ENCODE results near the gene TBC1D19.
"Not testable (repeated sequence)": the region's sequence is repeated elsewhere in the genome, so short reads cannot be mapped to it uniquely, and the experiment has no call there.

TBC1D19 gene

GRCh38 chr4:26596843-26597242 lies 13.0 kb downstream of the TBC1D19 start:
- DNase-seq (ENCODE audit: low read depth, low spot score) = no peak

DNA sequence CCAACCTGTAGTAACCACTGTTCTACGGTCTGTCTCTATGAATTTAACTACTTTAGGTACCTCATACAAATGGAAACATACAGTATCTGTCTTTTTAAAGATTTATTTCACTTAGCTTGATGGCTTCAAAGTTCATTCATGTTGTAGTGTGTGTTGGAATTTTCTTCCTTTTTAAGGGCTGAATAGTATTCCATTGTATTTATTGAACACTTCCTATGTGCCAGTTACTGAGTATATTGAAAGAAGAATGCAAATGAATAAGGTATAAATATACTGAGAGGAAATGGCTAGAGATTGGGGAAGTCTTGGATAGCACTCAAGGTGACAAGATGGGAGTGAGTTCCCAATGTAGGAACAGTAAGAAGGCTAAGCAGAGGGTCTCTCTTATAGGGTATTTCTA lies 17.3 kb downstream of the TBC1D19 start:
- no peak for DNase-seq (ENCODE audit: low read depth, low spot score)

GRCh38 chr4:26607776-26608175 lies 23.9 kb downstream of the TBC1D19 start:
- no peak for DNase-seq (ENCODE audit: low read depth, low spot score)

GRCh38 chr4:26609391-26609790 lies 25.5 kb downstream of the TBC1D19 start:
- no peak for DNase-seq (ENCODE audit: low read depth, low spot score)

GRCh38 chr4:26609868-26610267 lies 26.0 kb downstream of the TBC1D19 start:
- DNase-seq (ENCODE audit: low read depth, low spot score) = no peak

DNA sequence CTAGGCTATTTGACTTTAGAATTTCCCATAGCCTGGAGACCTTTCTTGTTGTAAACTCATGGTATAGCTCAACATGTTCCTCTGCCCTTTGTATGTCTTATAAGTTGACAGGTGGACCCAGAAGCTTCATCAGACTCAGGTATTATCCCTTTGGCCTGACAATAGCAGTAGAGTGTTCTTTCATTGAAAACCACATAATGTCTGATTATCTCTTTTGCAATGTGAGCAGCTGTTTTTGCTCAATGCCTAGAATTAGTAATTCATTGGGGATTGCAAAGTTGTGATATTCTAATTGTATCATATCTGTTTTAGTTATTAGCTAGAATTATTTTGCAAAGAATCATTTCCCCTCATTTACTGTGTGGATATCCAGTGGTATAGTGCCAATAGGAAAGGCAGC lies 27.5 kb downstream of the TBC1D19 start:
- DNase-seq (ENCODE audit: low read depth, low spot score) = no peak

DNA sequence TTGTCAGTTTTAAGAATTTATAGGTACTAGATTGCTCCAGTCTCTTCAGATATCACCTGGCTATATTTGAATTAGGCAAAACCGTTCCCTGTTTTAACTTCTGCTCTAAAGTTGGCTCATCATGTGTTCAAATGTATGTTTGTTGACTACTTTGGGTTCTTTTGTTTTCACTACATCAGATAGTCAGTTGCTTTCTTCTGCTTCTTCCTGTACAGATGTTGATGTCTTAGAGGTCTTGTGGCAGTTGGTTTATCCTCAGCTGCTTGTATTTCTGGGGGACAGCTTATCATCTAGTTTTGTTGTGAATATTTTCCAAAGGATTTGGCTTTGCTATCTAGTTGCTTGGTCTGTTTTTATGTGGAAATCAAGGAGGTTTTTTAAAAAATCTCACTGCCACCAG lies 28.0 kb downstream of the TBC1D19 start:
- DNase-seq (ENCODE audit: low read depth, low spot score) = no peak

DNA sequence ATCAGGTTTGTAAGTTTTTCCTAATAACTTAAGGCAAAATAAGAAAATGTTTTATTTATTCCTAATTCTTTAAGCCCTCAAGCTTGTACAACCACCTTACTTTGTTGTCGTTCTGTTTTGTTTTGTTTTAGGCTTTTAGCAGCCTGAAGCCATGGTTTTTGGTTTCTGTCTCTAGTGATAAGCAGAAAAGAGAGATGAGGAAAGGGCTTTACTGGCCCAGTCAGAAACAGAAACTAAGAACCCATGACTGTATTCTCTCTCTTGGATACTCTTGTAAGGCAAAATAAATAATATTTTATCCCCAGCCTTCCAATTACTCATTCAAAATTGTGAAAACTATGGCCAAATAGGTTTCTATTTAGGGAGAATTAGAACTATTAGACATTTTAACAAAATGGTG lies 29.4 kb downstream of the TBC1D19 start:
- DNase-seq (ENCODE audit: low read depth, low spot score) = no peak

DNA sequence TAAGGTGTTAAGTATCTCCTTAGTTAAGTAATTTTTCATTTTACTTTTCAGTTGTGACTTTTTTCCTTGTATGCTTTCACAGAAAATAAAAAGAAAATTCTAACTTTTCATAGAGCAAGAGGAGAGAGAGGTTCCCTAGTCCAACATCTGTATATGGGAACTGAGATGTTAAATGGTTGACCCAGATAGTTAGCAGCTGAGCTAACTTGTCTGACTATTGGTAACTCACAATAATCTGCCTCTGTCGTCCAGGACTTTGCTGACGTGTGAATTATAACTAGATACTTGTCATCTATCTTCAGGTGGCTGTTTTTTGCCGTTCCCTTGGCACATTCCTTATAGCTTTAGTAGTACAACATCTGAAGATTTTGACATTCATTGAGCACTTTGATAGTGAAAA lies 29.9 kb downstream of the TBC1D19 start:
- no peak for DNase-seq (ENCODE audit: low read depth, low spot score)

GRCh38 chr4:26619784-26620183 lies 35.9 kb downstream of the TBC1D19 start:
- no peak for DNase-seq (ENCODE audit: low read depth, low spot score)

GRCh38 chr4:26621366-26621765 lies 37.5 kb downstream of the TBC1D19 start:
- DNase-seq (ENCODE audit: low read depth, low spot score) = no peak

GRCh38 chr4:26622913-26623312 lies 39.0 kb downstream of the TBC1D19 start:
- DNase-seq (ENCODE audit: low read depth, low spot score) = no peak

GRCh38 chr4:26626658-26627057 lies 42.8 kb downstream of the TBC1D19 start:
- DNase-seq (ENCODE audit: low read depth, low spot score) = not testable (repeated sequence)

GRCh38 chr4:26632916-26633315 lies 49.0 kb downstream of the TBC1D19 start:
- no peak for DNase-seq (ENCODE audit: low read depth, low spot score)

DNA sequence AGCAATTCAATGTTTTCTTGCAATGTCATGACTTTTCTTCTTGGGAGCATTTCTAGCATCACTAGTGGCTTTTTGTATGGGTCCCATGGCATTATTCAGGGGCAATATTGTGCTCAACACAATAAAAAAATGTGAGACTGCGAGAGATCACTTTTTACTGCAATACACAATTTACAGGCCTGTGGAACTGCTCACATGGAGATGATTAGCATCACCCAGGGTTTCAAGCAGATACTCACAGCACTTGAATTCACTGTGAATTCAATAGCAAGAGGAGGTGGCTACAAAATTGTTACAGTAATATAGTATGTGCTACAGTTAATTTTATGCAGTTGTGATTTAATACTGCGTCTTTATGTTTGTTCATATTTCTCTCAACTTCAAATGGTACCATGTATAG lies 50.4 kb downstream of the TBC1D19 start:
- DNase-seq (ENCODE audit: low read depth, low spot score) = no peak

GRCh38 chr4:26636458-26636857 lies 52.6 kb downstream of the TBC1D19 start:
- DNase-seq (ENCODE audit: low read depth, low spot score) = no peak

DNA sequence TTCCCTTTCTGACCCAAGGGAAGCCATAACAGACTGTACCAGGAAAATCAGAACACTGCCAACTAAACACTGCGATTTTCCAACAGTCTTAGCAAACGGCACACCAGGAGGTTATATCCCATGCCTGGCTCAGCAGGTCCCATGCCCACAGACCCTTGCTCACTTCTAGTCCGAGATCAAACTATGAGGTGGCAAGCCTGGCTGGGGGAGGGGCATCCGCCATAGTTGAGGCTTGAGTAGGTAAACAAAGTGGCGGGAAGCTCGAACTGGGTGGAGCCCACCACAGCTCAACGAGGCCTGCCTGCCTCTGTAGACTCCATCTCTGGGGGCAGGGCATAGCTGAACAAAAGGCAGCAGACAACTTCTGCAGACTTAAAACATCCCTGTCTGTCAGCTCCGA lies 56.8 kb downstream of the TBC1D19 start:
- DNase-seq (ENCODE audit: low read depth, low spot score) = not testable (repeated sequence)

DNA sequence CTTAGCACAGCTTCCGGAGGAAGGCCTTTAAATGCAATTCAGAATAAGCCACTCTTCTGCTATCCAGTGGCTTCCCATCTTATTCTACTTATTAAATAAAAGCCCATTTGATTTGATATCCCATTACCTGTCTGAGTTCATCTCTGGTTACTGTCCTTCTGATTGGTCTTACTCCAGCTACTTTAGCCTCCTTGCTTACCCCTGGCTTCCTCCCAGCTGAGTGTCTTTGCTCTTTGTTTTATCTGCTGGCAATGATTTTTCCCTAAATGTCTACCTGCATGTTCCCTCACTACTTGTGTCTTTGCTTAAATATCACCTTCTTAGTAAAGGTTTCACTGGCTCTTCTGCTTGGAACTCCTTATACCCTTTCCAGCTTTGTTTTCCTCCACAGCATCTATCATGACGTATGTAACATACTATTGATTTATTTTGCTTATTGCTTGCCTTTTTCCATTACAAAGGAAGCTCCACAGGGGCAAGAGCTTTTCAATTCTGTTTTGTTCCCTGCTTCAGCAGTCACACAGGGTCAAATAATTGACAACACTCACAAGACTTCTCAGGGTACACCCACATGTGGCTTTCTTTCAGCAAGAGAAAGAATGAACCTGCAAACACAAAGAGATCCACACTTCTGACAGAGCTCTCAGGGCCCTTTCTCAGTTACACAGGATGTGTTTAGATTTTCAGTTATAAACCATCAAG lies 63.8 kb downstream of the TBC1D19 start:
- no peak for DNase-seq (ENCODE audit: low read depth, low spot score)

GRCh38 chr4:26648260-26648659 lies 64.4 kb downstream of the TBC1D19 start:
- no peak for DNase-seq (ENCODE audit: low read depth, low spot score)

DNA sequence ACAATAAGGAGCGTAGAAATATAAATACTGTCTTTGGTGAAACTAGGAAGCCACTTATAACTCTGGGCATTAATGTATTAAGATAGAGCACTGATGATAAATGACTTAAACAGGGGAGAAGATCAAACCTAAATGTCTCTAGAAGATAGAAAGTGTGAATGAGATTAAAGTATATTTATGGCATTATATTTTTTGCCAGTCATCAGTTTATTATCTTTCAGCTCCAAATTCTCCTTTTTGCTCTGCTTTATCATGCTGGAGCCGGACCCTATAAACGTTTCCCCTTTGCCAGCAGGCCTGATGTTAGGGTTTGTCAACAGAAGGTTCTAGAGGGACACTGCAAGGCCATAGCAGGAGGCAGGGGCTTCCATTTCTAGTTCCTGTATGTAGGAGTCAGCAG lies 76.4 kb downstream of the TBC1D19 start:
- DNase-seq (ENCODE audit: low read depth, low spot score) = no peak

GRCh38 chr4:26663888-26664287 lies 80.0 kb downstream of the TBC1D19 start:
- DNase-seq (ENCODE audit: low read depth, low spot score) = no peak

DNA sequence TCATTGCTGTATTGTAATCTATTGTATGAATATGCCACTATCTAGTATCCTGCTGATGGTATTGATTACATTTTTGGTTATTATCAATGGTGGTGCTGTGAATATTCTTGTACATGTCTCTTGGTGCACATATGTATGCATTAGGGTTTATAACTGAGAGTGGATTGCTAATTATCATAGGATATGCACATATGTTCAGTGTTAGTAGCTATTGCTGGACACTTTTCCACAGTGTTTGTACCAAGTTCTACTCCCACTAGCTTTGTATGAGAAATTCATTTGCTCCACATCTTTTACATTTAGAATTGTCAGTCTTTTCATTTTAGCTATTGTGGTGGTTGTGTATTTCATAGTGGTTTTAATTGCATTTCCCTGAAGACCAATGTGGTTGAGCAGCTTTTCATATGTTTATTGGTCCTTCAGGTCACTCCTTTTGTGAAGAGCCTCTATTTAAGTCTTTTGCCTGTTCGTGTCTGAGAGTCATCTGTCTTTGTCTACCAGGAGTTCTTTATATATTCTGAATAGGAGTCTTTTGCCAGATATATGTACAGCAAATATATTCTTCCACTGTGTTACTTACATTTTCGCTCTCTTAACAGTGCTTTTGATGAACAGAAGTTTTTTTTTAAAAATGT lies 87.1 kb downstream of the TBC1D19 start:
- DNase-seq (ENCODE audit: low read depth, low spot score) = no peak

DNA sequence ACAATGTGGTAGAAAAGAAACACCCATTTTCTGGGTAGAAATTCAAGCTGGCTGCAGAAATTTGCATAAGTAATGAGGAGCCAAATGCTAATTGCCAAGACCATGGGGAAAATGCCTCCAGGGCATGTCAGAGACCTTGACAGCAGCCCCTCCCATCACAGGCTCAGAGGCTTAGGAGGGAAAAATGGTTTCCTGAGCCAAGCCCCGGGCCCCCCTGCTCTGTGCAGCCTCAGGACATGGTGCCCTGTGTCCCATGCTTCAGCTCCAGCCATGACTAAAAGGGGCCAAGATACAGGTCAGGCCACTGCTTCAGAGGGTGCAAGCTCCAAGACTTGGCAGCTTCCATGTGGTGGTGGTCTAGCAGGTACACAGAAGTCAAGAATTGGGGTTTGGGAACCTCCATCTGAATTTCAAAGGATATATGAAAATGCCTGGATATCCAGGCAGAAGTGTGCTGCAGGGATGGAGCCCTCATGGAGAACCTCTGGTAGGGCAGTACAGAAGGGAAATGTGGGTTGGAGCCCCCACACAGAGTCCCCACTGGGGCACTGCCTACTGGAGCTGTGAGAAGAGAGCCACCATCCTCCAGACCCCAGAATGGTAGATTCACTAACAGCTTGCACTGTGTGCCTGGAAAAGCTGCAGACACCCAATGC lies 95.3 kb downstream of the TBC1D19 start:
- DNase-seq (ENCODE audit: low read depth, low spot score) = not testable (repeated sequence)
